GM21528 (cell line): ENCODE data around the gene METTL22.

Experiments used
- ATAC-seq: cut with Tn5 transposase; IDR thresholded peaks from one replicate; pipeline ENCODE4 v1.9.1; 2021; ENCODE audit warnings: mild to moderate bottlenecking, moderate library complexity; ENCODE audit not compliant: unreplicated experiment, low FRiP score

Gene METTL22, protein sequence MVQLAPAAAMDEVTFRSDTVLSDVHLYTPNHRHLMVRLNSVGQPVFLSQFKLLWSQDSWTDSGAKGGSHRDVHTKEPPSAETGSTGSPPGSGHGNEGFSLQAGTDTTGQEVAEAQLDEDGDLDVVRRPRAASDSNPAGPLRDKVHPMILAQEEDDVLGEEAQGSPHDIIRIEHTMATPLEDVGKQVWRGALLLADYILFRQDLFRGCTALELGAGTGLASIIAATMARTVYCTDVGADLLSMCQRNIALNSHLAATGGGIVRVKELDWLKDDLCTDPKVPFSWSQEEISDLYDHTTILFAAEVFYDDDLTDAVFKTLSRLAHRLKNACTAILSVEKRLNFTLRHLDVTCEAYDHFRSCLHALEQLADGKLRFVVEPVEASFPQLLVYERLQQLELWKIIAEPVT

DNA sequence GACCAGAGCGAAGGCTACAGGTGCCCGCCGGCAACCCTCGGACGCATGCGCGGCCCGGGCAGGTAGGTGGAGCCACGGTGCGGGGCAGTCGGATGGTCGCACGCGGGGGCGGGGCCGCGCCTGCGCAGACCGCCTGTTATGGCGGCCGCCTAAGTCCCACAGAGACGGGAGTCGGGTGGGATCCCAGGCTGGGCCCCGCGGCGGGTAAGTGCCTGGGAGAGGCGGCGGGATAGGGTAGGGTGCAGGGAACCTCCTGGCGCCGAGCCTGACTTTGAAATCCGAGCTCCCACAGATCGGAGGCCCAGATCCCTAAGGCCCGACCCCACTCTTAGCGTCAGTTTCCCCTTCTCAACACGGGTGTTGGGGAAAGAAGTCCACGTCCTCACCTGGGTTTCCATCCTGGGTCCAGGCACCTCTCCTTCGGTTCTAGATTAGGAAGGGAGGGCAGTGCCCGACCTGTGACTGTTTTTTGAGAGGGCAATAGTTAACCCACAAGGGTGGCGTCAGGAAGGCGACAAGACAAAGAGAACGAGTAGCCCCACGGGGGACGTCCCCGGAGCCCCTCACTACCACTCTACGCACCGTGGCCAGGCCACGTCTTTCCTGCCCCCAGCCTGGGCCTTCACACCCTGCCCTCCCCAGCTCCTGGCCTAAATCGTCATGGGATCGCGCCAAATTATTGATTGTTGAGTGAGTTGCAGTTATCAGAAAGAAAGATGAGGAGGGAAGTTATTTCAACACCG, at the start of gene METTL22:
METTL22 (plus strand) TSS at position 127 of the 743 bp plus-strand sequence. CDS start 3,968 bp downstream, outside the sequence.
- peak; percentile 82 for ATAC-seq

DNA sequence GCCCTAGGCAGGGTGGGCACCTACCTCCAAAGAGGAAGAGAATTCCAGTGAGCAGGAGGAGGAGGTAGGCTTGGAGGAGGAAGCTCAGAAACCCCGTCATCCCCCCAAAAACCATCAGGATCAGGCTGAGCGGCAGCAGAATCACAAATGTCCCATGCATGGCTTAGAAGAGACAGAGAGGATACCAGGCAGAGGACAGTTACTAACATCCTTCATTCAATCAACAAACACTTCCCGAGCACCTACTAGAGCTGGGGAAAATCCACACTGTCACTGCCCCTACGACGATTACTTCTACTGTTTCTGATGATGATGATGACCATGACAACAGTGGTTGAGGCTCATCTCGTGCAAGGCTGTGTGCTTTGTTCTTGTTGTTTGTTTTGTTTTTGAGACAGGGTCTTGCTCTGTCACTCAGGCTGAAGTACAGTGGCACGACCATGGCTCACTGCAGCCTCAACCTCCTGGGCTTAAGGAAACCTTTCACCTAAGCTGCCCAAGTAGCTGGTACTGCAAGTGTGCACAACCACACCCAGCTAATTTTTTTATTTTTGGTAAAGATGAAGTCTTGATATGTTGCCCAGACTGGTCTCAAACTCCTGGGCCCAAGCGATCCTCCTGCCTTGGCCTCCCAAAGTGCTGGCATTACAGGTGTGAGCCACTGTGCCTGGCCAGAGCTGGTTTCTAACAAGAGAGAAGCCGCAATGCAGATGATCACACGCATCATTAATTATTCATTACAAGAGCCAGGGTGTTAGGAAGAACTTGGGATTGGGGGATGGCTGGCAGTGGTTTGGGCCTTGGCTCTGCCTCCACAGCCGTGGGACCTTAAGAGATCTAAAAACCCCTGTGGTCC, 49.2 kb upstream of the METTL22 start:
- ATAC-seq = no peak

DNA sequence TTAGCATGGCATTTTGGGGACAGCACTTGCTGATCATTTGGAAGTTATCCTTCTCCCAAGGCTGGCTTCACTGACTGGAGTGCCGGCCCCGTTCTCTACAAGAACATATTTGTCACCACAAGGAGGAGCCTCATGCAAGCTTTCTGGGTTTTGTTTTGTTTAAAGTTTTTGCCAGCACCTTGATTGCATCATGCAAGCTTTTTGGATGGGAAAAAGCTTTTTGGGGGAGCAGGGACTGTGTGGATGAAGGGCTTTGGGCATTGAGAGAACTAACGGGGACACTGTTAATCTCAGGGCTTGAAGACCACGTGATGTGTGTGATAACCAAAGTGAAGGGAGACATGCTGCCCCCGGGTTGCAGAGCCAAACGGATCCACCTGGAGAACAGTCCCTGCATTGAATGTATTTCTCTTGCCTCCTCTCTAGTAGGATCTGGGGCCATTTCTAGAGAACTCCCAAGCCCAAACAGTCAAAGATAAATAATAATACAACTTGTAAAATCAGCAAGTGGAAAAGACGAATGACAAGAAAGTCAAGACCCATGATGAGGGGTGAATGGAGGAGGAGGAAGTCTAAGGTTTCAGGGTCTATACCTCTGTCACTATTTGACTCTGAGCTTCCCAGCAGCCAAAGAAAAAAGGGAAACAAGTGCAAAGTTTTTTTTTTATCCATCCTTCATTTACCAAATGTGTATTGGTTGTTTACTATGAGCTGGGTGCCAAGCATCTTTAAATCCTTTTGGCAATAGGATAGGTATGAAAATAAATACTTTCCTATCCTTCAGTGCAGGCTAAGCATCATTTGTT, 48.4 kb upstream of the METTL22 start:
- ATAC-seq = no peak

DNA sequence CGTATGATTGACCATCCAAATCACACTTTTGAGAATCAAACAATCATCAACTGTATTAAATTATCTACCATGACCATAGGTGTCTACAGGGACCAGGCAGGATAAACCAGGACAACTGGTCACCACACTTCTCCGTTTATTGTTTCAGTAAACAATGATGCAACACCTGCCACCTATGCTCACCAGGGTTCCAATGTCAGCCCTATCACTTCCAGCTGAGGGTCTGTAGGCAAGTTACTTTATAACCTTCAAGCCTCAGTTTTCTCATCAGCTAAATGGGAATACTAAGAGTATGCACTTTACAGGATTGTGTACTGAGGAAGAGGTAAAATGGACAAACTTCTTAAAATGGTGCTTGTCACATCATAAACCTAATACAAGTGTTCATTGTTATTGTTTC, 46.1 kb upstream of the METTL22 start:
- no peak for ATAC-seq

DNA sequence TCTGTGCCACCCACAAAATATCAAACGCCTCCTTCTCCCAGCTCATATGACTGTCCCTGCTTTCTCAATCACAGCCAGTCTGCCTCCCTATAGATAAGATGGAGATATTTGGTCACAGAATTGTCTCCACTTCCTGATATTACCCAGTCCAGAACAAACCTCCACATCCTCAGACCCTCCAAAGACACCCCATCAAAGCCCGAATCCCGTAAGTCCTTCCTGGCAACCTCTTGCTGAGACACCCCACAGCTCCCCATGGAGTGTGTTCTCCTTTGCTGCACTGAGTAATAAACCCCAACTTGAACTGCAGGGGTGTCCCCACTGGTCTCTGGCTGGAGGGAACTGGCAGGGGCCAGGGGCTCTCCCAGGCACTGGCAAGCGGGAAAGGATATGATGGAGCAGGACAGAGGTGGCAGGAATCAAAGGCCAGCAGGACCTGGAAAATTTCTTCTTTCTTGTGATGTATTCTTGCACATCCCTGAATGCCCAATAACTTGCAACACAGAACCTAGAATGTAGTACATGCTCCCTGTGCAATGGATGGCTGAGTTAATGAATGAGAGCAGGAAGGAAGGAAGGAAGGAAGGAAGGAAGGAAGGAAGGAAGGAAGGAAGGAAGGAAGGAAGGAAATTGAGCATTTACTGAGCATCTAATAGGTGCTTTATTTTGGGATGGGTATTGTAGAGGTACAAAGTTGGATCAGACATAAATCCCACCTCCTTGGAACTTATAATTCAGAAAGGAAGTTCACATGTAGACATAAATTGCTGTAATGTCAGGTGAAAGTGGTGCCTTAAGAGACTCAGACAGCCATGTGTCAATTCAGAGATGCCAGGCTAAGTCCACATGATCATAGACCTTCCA, 45.1 kb upstream of the METTL22 start:
- ATAC-seq = no peak

DNA sequence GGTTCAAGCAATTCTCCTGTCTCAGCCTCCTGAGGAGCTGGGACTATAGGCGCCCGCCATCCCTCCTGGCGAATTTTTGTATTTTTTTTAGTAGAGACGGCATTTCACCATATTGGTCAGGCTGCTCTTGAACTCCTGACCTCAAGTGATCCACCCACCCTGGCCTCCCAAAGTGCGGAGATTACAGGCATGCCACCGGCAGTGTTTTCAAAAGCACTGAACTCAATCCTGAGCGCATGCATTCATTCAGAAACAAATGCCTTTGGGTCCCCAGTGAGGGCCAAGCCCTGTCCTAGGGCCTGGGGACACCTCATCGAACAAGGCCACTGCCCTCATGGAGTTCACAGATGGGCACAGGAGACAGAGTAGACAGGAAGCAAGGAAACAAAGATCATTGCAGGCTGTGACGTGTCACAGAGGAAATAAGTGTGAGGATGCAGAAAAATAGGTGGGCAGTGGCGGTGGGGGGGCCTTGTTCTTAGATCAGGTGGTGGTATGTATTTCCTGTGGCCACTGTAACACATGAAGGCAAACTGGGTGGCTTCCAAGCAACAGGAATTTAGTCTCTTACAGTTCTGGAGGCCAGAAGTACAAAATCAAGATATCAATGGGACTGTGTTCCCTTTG, 43.7 kb upstream of the METTL22 start:
- no peak for ATAC-seq

DNA sequence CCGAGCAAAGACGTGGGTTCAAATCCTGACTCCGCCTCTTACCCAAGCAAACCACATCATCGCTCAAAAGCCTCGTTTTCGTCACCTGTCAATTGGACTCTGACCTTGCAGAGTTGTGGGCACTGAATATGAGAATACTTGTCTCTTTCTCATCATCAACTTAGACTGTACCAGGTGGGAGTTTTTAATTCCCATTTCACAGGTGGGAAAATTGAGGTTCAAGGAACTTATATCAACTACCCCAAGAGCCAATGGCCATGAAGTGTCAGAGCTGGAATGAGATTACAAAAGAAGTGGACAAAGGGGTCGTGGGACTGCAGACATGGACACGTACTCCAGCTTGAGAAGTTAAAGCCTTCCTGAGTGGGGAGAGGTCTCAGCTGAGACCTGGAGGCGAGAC, 41.9 kb upstream of the METTL22 start:
- ATAC-seq = no peak

DNA sequence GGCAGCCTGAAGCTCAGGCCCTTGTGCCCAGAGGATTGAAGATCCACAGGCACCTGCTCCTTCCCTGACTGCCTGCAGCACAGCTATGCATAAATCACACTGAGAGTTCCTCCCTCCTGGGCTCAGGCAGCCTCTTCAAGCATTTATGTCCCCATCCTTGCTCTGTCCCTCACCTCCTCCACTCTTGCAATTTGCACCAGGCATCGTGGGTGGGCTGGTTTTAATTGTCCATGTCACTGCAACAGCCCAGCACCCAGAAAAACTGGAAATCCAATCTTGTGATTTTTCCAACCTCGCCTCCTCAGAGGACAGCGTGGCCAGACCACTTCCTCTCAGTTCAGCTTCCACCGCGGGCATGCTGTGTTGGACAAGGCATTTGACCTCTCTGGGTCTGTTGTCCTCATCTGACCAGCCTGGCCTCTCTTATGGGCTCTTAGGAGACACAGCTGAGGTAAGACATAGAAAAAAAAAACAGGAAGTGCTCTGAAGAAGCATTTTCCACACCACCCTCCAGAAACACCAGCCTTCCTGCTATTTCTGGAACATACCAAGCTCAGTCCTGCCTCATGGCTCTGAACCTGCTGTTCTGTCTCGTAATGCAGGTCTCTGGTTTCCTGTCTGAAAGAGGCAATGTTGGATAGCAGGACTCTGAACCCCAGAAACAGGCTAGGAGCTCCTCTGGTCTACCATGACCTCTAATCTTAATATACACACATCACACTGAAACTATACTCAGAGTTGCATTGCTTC, 39.5 kb upstream of the METTL22 start:
- ATAC-seq = no peak

DNA sequence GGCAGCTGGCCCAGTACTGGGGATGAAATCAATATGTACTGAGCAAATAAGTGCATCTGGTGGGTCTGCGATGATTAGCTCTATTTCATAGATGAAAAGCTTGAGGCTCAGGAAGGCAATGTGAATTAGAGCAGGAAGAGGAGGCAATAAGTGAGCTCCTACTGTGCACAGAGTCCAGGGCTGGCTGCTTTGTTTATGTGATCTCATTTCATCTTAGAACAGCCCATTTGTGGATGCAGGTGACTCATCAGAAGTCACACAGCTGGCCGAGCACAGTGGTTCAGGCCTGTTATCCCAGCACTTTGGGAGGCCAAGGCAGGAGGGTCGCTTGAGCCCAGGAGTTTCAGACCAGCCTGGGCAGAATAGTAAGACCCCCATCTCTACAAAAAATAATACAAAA, 38.3 kb upstream of the METTL22 start:
- ATAC-seq = no peak

DNA sequence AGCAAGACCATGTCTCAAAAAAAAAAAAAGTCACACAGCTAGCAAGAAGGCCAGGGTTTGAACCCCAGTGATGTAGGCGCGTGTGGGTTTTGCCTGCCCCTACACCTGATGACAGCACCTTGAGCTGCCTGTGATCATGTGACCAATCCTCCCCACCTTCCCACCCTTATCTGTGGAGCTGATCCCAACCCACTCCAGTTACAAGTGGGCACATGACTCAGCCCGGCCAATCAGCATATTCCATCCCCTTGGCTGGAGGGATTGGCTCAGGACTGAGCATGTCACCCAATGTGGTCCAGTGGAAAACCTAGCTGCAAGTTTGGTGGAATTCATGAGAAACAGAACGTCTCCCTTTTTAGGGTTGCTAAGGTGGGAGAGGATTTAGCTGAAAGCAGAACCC, 37.8 kb upstream of the METTL22 start:
- ATAC-seq = no peak

DNA sequence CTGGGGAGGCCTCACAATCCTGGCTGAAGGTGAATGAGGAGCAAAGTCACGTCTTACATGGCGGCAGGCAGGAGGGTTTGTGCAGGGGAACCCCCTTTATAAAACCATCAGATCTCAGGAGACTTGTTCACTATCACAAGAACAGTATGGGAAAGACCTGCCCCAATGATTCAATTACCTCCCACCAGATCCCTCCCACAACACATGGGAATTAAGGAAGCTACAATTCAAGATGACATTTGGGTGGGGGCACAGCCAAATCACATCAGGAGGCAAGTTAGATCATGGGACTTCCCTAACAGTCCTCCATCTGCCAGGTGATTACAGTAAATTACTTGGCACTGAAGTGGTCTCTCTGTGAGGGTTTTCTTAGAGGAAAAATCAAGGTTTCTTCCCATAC, 36.5 kb upstream of the METTL22 start:
- ATAC-seq = no peak

DNA sequence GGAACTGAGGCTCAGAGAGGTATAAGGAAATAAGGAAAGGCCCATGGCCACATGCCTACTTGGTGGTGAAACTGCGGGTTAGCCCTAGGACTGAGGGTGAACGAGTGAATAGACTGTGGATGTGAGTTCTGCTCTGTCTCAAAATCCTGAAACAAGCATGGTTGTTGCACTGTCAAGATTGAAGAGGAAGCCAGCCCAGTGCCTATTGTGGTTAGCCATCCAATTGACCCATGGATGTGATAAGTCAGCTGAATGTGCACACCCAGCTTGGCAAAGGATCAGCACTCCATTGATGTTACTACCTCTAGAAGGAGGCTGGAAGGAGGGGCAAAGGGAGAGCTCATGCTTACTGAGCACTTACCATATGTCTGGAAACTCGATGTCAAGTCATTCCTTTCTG, 35.6 kb upstream of the METTL22 start:
- ATAC-seq = no peak

DNA sequence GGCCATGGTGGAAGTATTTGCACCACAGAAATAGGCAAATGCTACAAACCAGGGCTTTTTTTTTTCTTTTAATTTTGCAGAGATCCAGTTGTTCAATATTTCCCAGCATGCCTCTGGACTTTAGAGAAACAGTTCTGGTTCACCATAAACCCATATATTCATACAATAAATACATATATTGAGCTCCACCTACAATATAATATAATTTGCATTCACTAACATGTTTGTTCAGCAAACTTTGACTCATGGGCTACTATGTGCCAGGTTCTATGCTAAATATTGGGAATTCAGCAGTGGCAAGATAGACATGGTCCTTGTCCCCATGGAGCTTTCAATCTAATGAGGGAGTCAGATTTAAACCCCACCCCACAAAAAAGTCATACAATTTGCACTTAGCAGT, 34.4 kb upstream of the METTL22 start:
- ATAC-seq = no peak

DNA sequence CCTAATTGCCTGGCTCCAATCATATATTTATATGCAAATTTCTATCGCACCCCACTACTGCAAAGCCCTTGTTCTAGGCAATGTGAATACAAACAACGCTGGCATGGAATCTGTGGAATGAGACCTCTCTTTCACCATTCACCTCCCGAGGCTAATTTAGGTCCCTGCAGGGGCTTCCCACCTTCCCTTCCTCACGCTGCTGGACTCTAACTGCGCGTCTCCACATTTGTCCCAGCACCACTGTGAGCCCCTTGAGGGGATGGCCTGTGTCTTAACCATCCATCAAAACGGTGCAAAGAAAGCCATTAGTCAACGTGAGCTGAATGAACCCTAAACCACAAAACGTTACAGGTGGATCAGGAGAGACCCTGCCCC, 32.8 kb upstream of the METTL22 start:
- no peak for ATAC-seq

DNA sequence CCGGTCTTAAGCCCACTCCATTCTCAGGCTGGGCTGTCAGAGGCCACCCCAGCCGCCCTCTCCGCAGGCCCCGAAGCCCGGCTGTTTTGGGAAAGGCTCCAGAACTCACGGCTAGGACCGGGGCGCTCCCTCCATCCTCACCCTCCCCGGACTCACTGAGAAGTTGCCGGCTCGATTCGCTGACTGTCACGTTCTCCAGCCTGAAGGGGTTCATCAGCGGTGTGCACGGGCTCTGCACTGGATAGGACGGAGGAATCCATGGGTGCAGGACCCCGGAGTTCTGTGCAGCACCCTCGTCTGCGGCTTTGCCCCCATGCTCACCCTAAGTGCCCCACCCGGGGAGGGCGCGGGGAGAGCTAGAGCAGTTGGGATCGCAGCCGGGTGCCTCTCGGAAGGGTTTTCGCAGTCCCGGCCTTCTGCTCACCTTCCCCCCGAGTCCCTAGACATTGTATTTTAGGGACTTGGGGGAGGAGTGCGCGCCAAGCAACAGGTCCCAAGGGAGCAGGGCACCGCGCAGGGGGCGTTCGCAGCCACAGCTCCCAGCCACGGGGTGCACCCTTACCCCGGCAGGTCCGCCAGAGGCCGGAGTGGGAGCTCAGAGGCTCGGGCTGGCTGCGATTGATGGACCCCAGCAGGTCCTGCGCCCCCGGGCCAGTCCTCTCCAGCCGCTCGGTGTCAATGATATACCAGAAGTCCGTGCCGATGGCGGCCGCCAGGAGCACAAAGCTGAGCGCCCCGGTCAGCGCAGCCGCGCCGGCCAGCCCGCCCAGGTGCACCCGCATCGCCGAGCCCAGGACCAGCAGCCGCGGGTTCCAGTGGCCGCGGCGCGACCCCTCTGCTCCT, 32.2 kb upstream of the METTL22 start:
- ATAC-seq = no peak

DNA sequence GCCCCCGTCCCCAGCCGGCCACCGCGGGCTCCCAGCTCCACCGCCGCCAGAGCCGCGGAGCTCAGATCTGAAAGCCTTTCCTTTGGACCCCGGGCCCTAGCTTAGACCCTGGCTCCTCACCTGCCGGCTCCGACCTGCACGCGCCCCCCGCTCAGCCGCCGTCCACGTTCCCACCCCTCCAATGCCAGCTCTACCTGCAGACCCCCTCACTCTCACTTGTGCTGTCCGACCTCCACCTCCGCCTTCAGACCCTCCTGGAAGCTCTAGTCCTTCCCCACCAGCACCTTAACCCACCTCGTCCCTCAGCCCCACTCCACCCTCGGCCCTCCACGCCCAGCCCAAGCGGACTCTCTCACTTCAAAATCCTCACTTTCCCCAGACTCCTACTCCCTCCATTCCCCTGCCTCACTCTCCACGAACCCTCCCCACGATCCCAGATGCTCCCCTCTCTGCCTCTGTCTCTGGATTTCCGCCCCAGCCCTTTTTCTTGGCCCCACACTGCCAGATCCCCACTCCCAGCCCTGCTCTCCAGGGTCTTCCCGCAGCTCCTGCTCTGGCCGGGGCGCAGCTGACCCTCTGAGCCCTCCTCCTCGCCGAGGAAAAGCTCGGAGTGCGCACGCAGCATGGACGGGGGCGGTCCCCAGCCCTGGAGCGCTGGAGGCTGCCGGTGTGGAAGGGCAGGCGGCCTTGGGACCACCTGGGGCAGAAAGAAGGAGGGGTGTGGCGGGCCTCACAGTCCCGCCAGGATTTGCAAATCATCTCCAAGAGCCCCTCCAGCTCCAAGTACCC, 31.4 kb upstream of the METTL22 start, which contains the start of gene TMEM114:
TMEM114 (minus strand) TSS at position 612 of the 789 bp plus-strand sequence. CDS start 673 bp downstream, outside the sequence.
- ATAC-seq = no peak
